Motor neuron (in vitro differentiated cells): ENCODE data around the gene TMTC2. TPM values are rescaled to one million over a fixed set of nuclear protein-coding genes. Genes with fewer than 3 reads are reported as not detected.

Source experiments
- ATAC-seq, 8 experiments: fragments of 200-7000 bp; cut with Tn5 transposase; replicated peaks in 6 of 8; 2 replicates each; pipeline ENCODE4 v1.8.0; 2021; ENCODE audit warnings: mild to moderate bottlenecking in 8 of 8, moderate library complexity in 8 of 8
- H3K27ac ChIP-seq, 2 donors: fragments of 250-450 bp; sonication (Bioruptor Pico); 2 replicates each; pipeline ENCODE4 v1.9.0; 2021; ENCODE audit warnings: antibody characterized with exemption in 2 of 2, mild to moderate bottlenecking in 2 of 2, moderate library complexity in 1 of 2
- H3K4me1 ChIP-seq, 2 donors: fragments of 250-450 bp; sonication (Bioruptor Pico); replicated peaks in 1 of 2; 2 replicates each; pipeline ENCODE4 v1.6.1; 2021; ENCODE audit warnings: antibody characterized with exemption in 2 of 2, mild to moderate bottlenecking in 2 of 2, moderate library complexity in 1 of 2
- H3K4me3 ChIP-seq, 5 donors: fragments of 250-450 bp; sonication (Bioruptor Pico); 2 replicates each; pipeline ENCODE4 v1.9.0; 2021; ENCODE audit warnings: antibody characterized with exemption in 5 of 5, mild to moderate bottlenecking in 5 of 5, moderate library complexity in 4 of 5
- WGBS, 10 experiments: fragments of 450-650 bp; shearing (Covaris generic); methylation state at CpG; one replicate each; pipeline ENCODE4 v1.0.0; 2022; 5-methylcytosine and 5-hydroxymethylcytosine counted together
- in situ Hi-C, 9 experiments: fragments of 400-800 bp; cut with MboI; loops; one replicate each; pipeline ENCODE4 v1.15.0; 2021; ENCODE audit warnings: low sequenced_read_pairs in 9 of 9, low pct_unique_long_range_greater_than_20kb in 2 of 9; ENCODE audit not compliant: unreplicated experiment in 9 of 9
- total RNA-seq, 8 experiments: library from RNA; unstranded; fragments of 300-600 nt; gene quantifications; 2 replicates each; pipeline versions ENCODE4 v1.2.3 to v1.2.4, GENCODE V29; 2022

TMTC2 gene
- total RNA-seq, 8 experiments from 2014 or later = 11.4 to 49.3 (median 31.3) TPM

- no peak overlapping the region for H3K4me3 ChIP-seq
- in situ Hi-C loops = no loop called here
- peaks cover 0 to 3% of the 10 kb centered on the region in 2 donors for H3K4me1 ChIP-seq
- H3K27ac ChIP-seq = no peak overlapping the region
- peak in 3 of 8 experiments; percentile 45 to 87 (median 55) for ATAC-seq
- 57 to 92% (median 74%) methylated on average over 1 to 9 of the region's 9 CpGs for WGBS, 10 experiments
Observed at GRCh38 chr12:83042441-83043200, 355.9 kb downstream of the TMTC2 start.

- 20 to 100% (median 90%) methylated on average over 1 of the region's 1 CpG; no CpG with 5 or more reads in 3 of the 10 experiments for WGBS, 10 experiments
- no peak for ATAC-seq
- in situ Hi-C loops = no loop called here
- Histone ChIP-seq H3K27ac (no peak overlapping the region), H3K4me3 (no peak overlapping the region), H3K4me1 (peaks cover 0 to 3% of the 10 kb centered on the region in 2 donors)
Observed at GRCh38 chr12:83044736-83045135, 358.0 kb downstream of the TMTC2 start.

DNA sequence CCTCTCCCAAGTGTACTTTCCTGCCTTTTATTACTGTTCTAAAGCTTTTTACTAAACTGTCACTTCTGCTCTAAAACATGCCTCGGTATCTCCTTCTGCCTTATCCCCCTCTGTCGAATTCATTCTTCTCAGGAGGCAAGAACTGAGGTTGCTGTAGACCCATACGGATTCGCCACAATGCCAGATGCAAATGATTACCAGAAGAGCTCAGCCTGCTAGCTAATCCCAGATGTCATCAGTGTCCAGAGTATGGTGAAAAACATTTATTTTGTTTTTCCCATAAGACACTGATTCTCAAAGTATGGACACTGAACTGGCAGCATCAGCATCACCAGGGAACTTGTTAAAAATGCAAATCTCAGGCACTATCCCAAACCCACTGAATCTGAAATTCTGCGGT, 359.3 kb downstream of the TMTC2 start:
- Histone ChIP-seq H3K4me1 (peaks cover 0 to 3% of the 10 kb centered on the region in 2 donors), H3K27ac (no peak overlapping the region), H3K4me3 (no peak overlapping the region)
- 20 to 83% (median 75%) methylated on average over 2 to 5 of the region's 5 CpGs; no CpG with 5 or more reads in 1 of the 10 experiments for WGBS, 10 experiments
- peak in 3 of 8 experiments; percentile 68 to 85 (median 71) for ATAC-seq
- in situ Hi-C loops = no loop called here

DNA sequence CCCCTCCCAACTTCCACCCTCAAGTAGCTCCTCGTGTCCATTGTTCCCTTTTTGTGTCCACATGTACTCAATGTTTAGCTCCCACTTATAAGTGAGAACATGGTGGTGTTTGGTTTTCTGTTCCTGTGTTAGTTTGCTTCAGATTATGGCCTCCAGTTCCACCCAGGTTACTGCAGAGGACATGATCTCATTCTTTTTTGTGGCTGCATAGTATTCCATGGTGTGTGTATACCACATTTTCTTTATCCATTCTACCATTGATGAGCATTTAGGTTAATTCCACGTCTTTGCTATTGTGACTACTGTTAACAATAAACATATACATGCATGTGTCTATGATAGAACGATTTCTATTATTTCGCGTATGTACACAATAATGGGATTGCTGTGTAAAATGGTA, 362.6 kb downstream of the TMTC2 start:
- 60 to 92% (median 85%) methylated on average over 1 to 5 of the region's 5 CpGs for WGBS, 10 experiments

GRCh38 chr12:83052890-83053541, 366.3 kb downstream of the TMTC2 start:
- ATAC-seq = no peak
- in situ Hi-C loops = no loop called here
- Histone ChIP-seq H3K4me3 (no peak overlapping the region), H3K4me1 (no peaks in the 10 kb centered on the region), H3K27ac (no peak overlapping the region)
- WGBS, 10 experiments = 87 to 100% (median 94%) methylated on average over 1 to 4 of the region's 4 CpGs; no CpG with 5 or more reads in 1 of the 10 experiments

More for the DNA sequence above, 362.6 kb downstream of the TMTC2 start:
- Histone ChIP-seq H3K27ac (no peak overlapping the region), H3K4me1 (no peaks in the 10 kb centered on the region), H3K4me3 (no peak overlapping the region)
- in situ Hi-C loops = no loop called here
- no peak for ATAC-seq

DNA sequence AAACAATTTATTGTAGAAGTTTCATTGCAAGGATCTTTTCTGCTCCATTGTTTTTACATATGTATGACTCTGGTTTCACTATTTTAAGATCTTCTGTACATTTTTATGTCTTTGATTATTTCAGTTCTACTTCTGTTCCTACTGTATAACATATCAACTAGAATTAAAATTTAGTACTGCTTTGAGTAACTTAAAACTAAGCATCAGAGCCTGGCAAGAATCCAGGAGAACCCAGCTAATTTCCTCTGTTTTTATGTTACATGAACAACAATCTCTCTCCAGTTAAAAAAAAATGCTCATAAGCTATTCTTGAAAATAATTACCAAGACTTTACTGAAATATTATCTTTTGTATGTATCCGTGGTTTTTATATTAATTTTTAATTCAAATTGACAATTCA, 370.7 kb downstream of the TMTC2 start:
- H3K27ac ChIP-seq = no peak overlapping the region
- in situ Hi-C loops = no loop called here
- no peak overlapping the region for H3K4me3 ChIP-seq
- H3K4me1 ChIP-seq = peaks cover 0 to 5% of the 10 kb centered on the region in 2 donors
- 71 to 100% (median 100%) methylated on average over 1 of the region's 1 CpG for WGBS, 10 experiments
- no peak for ATAC-seq

GRCh38 chr12:83059107-83059506, 372.4 kb downstream of the TMTC2 start:
- in situ Hi-C loops = no loop called here
- H3K4me1 ChIP-seq = peaks cover 0 to 10% of the 10 kb centered on the region in 2 donors
- no peak overlapping the region for H3K4me3 ChIP-seq
- H3K27ac ChIP-seq = no peak overlapping the region
- ATAC-seq = peak in 5 of 8 experiments; percentile 15 to 67 (median 53)
- 53 to 93% (median 80%) methylated on average over 3 to 6 of the region's 6 CpGs for WGBS, 10 experiments

DNA sequence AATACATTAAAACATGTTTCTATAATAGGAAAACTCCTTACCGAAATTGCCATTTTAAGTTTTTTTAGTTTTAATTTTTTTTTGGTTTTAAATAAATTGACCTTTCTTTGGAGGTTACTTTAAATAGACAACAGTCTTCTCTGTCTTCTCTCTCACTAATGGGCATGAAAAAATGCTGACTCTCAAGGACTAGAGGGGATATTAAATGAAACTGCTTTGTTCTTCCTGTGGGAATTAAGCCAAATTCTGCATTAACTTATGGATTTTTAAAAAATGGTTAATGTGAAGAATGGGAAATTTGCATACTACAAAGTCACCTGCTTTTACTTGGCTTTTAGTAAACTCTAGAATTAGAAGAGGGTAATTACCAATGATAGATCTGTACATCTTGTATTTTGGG, 378.9 kb downstream of the TMTC2 start:
- no peak for ATAC-seq
- WGBS, 10 experiments = 77 to 100% (median 90%) methylated on average over 1 of the region's 1 CpG; no CpG with 5 or more reads in 2 of the 10 experiments
- no peak overlapping the region for H3K4me3 ChIP-seq
- H3K4me1 ChIP-seq = peaks cover 0 to 18% of the 10 kb centered on the region in 2 donors
- no peak overlapping the region for H3K27ac ChIP-seq
- in situ Hi-C loops = no loop called here

GRCh38 chr12:83067981-83068380, 381.3 kb downstream of the TMTC2 start:
- no peak for ATAC-seq
- peaks cover 0 to 13% of the 10 kb centered on the region in 2 donors for H3K4me1 ChIP-seq
- no peak overlapping the region for H3K27ac ChIP-seq
- in situ Hi-C loops = no loop called here
- no peak overlapping the region for H3K4me3 ChIP-seq

GRCh38 chr12:83074358-83074894, 387.7 kb downstream of the TMTC2 start:
- in situ Hi-C loops = no loop called here
- Histone ChIP-seq H3K4me1 (no peaks in the 10 kb centered on the region), H3K27ac (no peak overlapping the region), H3K4me3 (no peak overlapping the region)
- ATAC-seq = no peak
- 80 to 100% (median 100%) methylated on average over 1 to 4 of the region's 6 CpGs; no CpG with 5 or more reads in 5 of the 10 experiments for WGBS, 10 experiments

- in situ Hi-C loops = no loop called here
- no peak overlapping the region for H3K4me3 ChIP-seq
- no peaks in the 10 kb centered on the region for H3K4me1 ChIP-seq
- no peak for ATAC-seq
- no peak overlapping the region for H3K27ac ChIP-seq
- WGBS, 10 experiments = 20 to 100% (median 100%) methylated on average over 1 of the region's 1 CpG; no CpG with 5 or more reads in 2 of the 10 experiments
Observed at GRCh38 chr12:83075471-83075870, 388.8 kb downstream of the TMTC2 start.

DNA sequence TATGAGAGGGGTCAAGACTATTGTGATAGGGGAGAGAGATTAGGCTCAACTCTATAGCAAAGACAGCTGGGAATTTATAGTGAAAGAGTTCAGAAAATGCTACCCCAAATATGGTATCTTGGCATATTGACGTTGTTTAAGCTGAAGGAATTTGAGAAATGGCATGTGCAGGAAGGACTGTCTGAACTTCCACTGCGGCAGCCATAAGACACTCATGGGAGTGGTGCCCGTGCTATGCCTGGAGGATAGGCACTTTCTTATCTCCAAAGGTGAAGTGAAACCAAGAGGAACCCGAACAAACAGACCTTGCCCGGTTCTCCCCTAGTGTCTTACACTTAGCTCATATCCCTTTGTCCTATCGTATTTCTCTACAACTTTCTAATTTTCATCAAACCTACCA, 390.3 kb downstream of the TMTC2 start:
- H3K27ac ChIP-seq = no peak overlapping the region
- ATAC-seq = no peak
- H3K4me1 ChIP-seq = no peaks in the 10 kb centered on the region
- WGBS, 10 experiments = 77 to 100% (median 90%) methylated on average over 2 to 6 of the region's 6 CpGs; no CpG with 5 or more reads in 1 of the 10 experiments
- no peak overlapping the region for H3K4me3 ChIP-seq
- in situ Hi-C loops = no loop called here

- no peak overlapping the region for H3K27ac ChIP-seq
- 0 to 65% (median 11%) methylated on average over 1 to 5 of the region's 5 CpGs; no CpG with 5 or more reads in 2 of the 10 experiments for WGBS, 10 experiments
- H3K4me1 ChIP-seq = no peaks in the 10 kb centered on the region
- ATAC-seq = peak; percentile 35 to 97 (median 59)
- in situ Hi-C loops = no loop called here
- H3K4me3 ChIP-seq = no peak overlapping the region
Observed at GRCh38 chr12:83082690-83083276, 396.1 kb downstream of the TMTC2 start.
